Measurements from ENCODE around the gene CFAP77.

DNA sequence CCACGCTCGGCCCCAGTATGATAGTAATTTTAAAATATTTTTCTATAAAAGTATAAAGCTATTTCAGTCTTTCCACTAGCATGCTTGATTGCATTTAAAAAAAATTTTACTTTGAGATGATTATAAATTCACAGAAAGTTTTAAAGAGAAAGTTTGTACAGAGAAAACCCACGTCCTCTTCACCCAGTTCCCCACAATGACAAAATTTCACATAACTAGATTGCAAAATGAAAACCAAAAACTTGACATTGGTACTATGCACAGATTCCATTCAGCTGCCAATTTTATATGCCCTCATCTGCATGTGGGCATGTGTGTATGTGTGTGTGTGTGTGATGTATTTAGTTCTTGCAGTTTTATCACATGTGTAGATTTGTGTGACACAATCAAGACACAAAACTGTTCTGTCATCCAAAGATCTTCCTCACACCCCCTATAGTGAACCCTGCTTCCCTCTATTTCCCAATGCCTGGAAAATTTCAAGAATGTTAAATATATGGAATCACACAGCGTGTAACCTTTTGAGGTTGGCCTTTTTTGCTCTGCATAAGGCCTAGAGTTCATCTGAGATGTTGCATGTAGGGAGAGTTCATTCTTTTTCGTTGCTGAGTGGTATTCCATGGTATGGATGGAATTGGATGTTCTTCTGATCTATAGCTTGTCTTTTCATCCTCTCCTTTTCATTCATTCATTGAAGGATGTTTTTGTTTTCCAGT lies 115.5 kb downstream of the CFAP77 start:
- TF ChIP-seq, protein P1, sequence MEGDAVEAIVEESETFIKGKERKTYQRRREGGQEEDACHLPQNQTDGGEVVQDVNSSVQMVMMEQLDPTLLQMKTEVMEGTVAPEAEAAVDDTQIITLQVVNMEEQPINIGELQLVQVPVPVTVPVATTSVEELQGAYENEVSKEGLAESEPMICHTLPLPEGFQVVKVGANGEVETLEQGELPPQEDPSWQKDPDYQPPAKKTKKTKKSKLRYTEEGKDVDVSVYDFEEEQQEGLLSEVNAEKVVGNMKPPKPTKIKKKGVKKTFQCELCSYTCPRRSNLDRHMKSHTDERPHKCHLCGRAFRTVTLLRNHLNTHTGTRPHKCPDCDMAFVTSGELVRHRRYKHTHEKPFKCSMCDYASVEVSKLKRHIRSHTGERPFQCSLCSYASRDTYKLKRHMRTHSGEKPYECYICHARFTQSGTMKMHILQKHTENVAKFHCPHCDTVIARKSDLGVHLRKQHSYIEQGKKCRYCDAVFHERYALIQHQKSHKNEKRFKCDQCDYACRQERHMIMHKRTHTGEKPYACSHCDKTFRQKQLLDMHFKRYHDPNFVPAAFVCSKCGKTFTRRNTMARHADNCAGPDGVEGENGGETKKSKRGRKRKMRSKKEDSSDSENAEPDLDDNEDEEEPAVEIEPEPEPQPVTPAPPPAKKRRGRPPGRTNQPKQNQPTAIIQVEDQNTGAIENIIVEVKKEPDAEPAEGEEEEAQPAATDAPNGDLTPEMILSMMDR (conservative IDR thresholded peaks at IDR 0.05; ENCODE audit: low read depth, low read length), result no peak
- TF ChIP-seq RAD21 (IDR thresholded peaks at IDR 0.05; ENCODE audit: low read length) (no peak), RFX5 (IDR thresholded peaks at IDR 0.05; ENCODE audit: low read depth, low read length) (no peak), POLR2A (IDR thresholded peaks at IDR 0.05; ENCODE audit: low read depth, low read length) (no peak), USF2 (IDR thresholded peaks at IDR 0.05; ENCODE audit: low read depth, low read length) (no peak), RCOR1 (IDR thresholded peaks at IDR 0.05; ENCODE audit: insufficient replicate concordance, low read length) (no peak), FOS (IDR thresholded peaks at IDR 0.05; ENCODE audit: low read depth, low read length) (no peak), CHD1 (IDR thresholded peaks at IDR 0.05; ENCODE audit: low read depth, low read length) (no peak)
- TF ChIP-seq, protein P2, sequence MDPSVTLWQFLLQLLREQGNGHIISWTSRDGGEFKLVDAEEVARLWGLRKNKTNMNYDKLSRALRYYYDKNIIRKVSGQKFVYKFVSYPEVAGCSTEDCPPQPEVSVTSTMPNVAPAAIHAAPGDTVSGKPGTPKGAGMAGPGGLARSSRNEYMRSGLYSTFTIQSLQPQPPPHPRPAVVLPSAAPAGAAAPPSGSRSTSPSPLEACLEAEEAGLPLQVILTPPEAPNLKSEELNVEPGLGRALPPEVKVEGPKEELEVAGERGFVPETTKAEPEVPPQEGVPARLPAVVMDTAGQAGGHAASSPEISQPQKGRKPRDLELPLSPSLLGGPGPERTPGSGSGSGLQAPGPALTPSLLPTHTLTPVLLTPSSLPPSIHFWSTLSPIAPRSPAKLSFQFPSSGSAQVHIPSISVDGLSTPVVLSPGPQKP (IDR thresholded peaks at IDR 0.05; ENCODE audit: borderline replicate concordance, low read depth, low read length), result no peak
